CD14-positive monocyte (primary cell): ENCODE results near the gene PRICKLE4. TPM values are rescaled to one million over a fixed set of nuclear protein-coding genes. Genes with fewer than 3 reads are reported as not detected.

Source experiments
- DNase-seq, 3 donors: peaks; one replicate each; pipeline ENCODE4 v3.0.0-alpha.2; 2011 to 2022
- H2AFZ ChIP-seq: 2 replicates; pipeline ENCODE4 v1.6.0; 2012; ENCODE audit warnings: mild to moderate bottlenecking, low read depth, low read length, inconsistent platforms; ENCODE audit not compliant: insufficient read depth, poor library complexity, severe bottlenecking
- H3K27ac ChIP-seq, 2 donors: 1 replicate in 1 of 2; 2 replicates in 1 of 2; pipeline ENCODE4 v1.5.1; 2012 to 2013; ENCODE audit warnings: low read length in 2 of 2, control low read depth in 1 of 2, inconsistent platforms in 1 of 2, low read depth in 1 of 2, mild to moderate bottlenecking in 1 of 2
- H3K27me3 ChIP-seq, 2 donors: one replicate each; pipeline versions ENCODE4 v1.6.0 to v1.6.1; 2011 to 2013; ENCODE audit warnings: low read length in 2 of 2; ENCODE audit not compliant: control insufficient read depth in 2 of 2, insufficient read depth in 2 of 2
- H3K36me3 ChIP-seq, 2 donors: replicated peaks in 1 of 2; 1 replicate in 1 of 2; 2 replicates in 1 of 2; pipeline versions ENCODE4 v1.5.1 to v1.6.1; 2012 to 2013; ENCODE audit warnings: low read length in 2 of 2, control low read depth in 1 of 2, inconsistent platforms in 1 of 2, mild to moderate bottlenecking in 1 of 2; ENCODE audit not compliant: insufficient read depth in 2 of 2, control insufficient read depth in 1 of 2
- H3K4me1 ChIP-seq, 2 donors: 1 replicate in 1 of 2; 2 replicates in 1 of 2; pipeline versions ENCODE4 v1.5.1 to v1.6.1; 2012 to 2013; ENCODE audit warnings: low read length in 2 of 2, control low read depth in 1 of 2, inconsistent platforms in 1 of 2, mild to moderate bottlenecking in 1 of 2, moderate library complexity in 1 of 2; ENCODE audit not compliant: insufficient read depth in 2 of 2, control insufficient read depth in 1 of 2
- H3K4me2 ChIP-seq: replicated peaks from 2 replicates; pipeline ENCODE3; 2012; ENCODE audit warnings: low read length, moderate library complexity, mild to moderate bottlenecking; ENCODE audit not compliant: poor library complexity, severe bottlenecking; ENCODE audit errors: extremely low read depth
- H3K4me3 ChIP-seq, 3 experiments: fragments of 200-600 bp in 1 of 3; sonication (generic) in 1 of 3; replicated peaks in 1 of 3; 1 replicate in 2 of 3; 2 replicates in 1 of 3; pipeline ENCODE4 v1.5.1; 2011 to 2013; ENCODE audit warnings: low read length in 3 of 3, mild to moderate bottlenecking in 3 of 3, control low read depth in 2 of 3, low read depth in 2 of 3, inconsistent platforms in 1 of 3, moderate library complexity in 1 of 3
- H3K79me2 ChIP-seq: 2 replicates; pipeline ENCODE4 v1.6.0; 2012; ENCODE audit warnings: mild to moderate bottlenecking, control low read depth, inconsistent platforms, low read length, moderate library complexity; ENCODE audit not compliant: insufficient read depth
- H3K9ac ChIP-seq: 2 replicates; pipeline ENCODE4 v1.6.0; 2017; ENCODE audit warnings: low read length, mild to moderate bottlenecking; ENCODE audit not compliant: insufficient read depth, poor library complexity, severe bottlenecking
- H3K9me3 ChIP-seq, 2 donors: replicated peaks in 1 of 2; 1 replicate in 1 of 2; 2 replicates in 1 of 2; pipeline versions ENCODE4 v1.5.1 to v1.6.1; 2012 to 2013; ENCODE audit warnings: low read length in 2 of 2, control low read depth in 1 of 2; ENCODE audit not compliant: control insufficient read depth in 1 of 2, insufficient read depth in 1 of 2
- H4K20me1 ChIP-seq: 2 replicates; pipeline ENCODE4 v1.6.0; 2012; ENCODE audit warnings: mild to moderate bottlenecking, low read length, control low read depth, moderate library complexity; ENCODE audit not compliant: insufficient read depth
- H3K27ac Mint-ChIP-seq, 7 donors: one replicate each; pipeline ENCODE4 v1.8.0; 2020; ENCODE audit warnings: mild to moderate bottlenecking in 7 of 7, mixed read lengths in 7 of 7, moderate library complexity in 6 of 7, inconsistent platforms in 2 of 7
- H3K27me3 Mint-ChIP-seq, 3 donors: one replicate each; pipeline ENCODE4 v1.8.0; 2021 to 2022; ENCODE audit warnings: low read depth in 3 of 3, mild to moderate bottlenecking in 3 of 3, mixed read lengths in 3 of 3, moderate library complexity in 3 of 3, inconsistent platforms in 1 of 3
- H3K36me3 Mint-ChIP-seq, 2 donors: one replicate each; pipeline ENCODE4 v1.8.0; 2020; ENCODE audit warnings: mixed read lengths in 2 of 2, inconsistent platforms in 1 of 2, mild to moderate bottlenecking in 1 of 2
- H3K4me1 Mint-ChIP-seq: one replicate; pipeline ENCODE4 v1.8.0; 2020; ENCODE audit warnings: mild to moderate bottlenecking, mixed read lengths
- H3K4me3 Mint-ChIP-seq, 2 donors: one replicate each; pipeline ENCODE4 v1.8.0; 2020; ENCODE audit warnings: mild to moderate bottlenecking in 2 of 2, mixed read lengths in 2 of 2, moderate library complexity in 1 of 2
- H3K9me3 Mint-ChIP-seq, 7 donors: one replicate each; pipeline ENCODE4 v1.8.0; 2020 to 2022; ENCODE audit warnings: mixed read lengths in 7 of 7, mild to moderate bottlenecking in 6 of 7, moderate library complexity in 6 of 7, inconsistent platforms in 2 of 7
- CTCF ChIP-seq: fragments of 200-600 bp; IDR thresholded peaks from one replicate; pipeline ENCODE4 v1.8.0; 2022; ENCODE audit warnings: antibody characterized with exemption, mild to moderate bottlenecking
- WGBS: methylation state at CpG from one replicate; pipeline ENCODE4 v1.1.5; 2013; ENCODE audit warnings: missing lambda C conversion rate; ENCODE audit not compliant: insufficient coverage; 5-methylcytosine and 5-hydroxymethylcytosine counted together
- intact Hi-C, 2 donors: fragments of 100-400 bp; cut with micrococcal nuclease; formaldehyde crosslinking; loops; one replicate each; pipeline versions ENCODE4 v1.15.0 to v1.15.1; 2023
- polyA plus RNA-seq, 3 donors: library from polyadenylated mRNA; depleted of rRNA in 1 of 3; unstranded in 2 of 3; stranded (reverse) in 1 of 3; fragments of 300-500 nt in 2 of 3; fragments of >200 nt in 1 of 3; fragmentation: Illumina TruSeq in 2 of 3; gene quantifications; 1 replicate in 2 of 3; 2 replicates in 1 of 3; pipeline ENCODE4 v1.2.3, GENCODE V29; 2012 to 2021

PRICKLE4 gene
- polyA plus RNA-seq, 3 donors, result 0.88 TPM; not detected in 2

DNA sequence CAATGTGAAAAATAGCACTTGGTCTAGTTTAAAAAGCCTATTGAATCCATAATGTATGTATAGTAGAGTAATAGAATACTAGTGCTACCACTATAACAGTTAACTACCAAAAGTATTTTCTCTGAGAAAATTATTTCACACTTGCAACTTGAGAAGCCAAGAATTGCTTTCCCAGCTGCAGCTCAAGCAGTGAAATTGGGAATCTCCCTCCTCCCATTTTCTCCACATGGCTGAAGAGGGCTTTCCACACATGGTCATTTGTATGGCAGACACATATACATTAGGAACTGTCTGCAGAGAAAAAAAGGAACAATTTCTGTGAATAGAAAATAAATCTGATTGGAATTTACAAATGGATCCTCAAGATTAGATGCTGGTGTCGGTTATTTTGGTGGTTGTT lies 41.4 kb downstream of the PRICKLE4 start:
- Histone ChIP-seq H3K9me3 (no peaks in the 10 kb centered on the region), H3K27ac (no peak overlapping the region), H3K4me1 (peaks cover 9 to 13% of the 10 kb centered on the region in 2 donors), H3K9ac (no peak overlapping the region), H3K36me3 (no peaks in the 10 kb centered on the region), H3K79me2 (no peaks in the 10 kb centered on the region), H3K27me3 (no peaks in the 10 kb centered on the region), H4K20me1 (no peaks in the 10 kb centered on the region), H3K4me3 (no peak overlapping the region), H2AFZ (no peak overlapping the region), H3K4me2 (no peak overlapping the region)
- Mint-ChIP-seq H3K4me1 (peaks cover 28% of the 10 kb centered on the region), H3K36me3 (peaks cover 2 to 4% of the 10 kb centered on the region in 2 donors), H3K4me3 (no peak overlapping the region), H3K27me3 (no peaks in the 10 kb centered on the region), H3K9me3 (peaks cover 0 to 1% (median 0%) of the 10 kb centered on the region in 7 donors), H3K27ac (no peak overlapping the region)
- WGBS, result 80% methylated on average over 1 of the region's 1 CpG
- TF ChIP-seq CTCF, result no peak
- DNase-seq, result no peak
- intact Hi-C loops, result no loop called here

DNA sequence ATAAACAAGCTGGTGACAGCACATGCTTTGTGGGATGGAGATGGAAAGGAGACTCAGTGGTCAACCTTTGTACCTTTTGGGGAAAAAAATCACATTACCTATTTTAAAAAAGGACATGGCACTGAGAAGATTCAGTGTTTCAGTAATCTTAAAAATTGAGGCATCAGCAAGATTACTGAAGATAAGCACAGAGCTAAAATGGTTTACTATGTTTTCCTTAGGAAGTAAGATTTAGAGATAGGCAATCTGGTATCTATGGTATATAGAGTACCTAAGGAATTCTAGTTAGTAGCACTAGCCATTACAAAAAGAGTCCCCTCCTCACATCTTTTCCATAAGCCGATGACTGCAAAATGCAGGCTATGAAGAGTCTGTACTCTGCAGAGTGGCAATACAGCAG lies 42.6 kb downstream of the PRICKLE4 start:
- H3K36me3 Mint-ChIP-seq, result peaks cover 2 to 4% of the 10 kb centered on the region in 2 donors
- no peaks in the 10 kb centered on the region for H3K79me2 ChIP-seq
- no peak overlapping the region for H3K4me3 ChIP-seq
- no peak for TF ChIP-seq CTCF
- H3K9ac ChIP-seq, result no peak overlapping the region
- intact Hi-C loops, result no loop called here
- no peaks in the 10 kb centered on the region for H3K27me3 Mint-ChIP-seq
- WGBS, result 100% methylated on average over 1 of the region's 1 CpG
- no peaks in the 10 kb centered on the region for H4K20me1 ChIP-seq
- H3K27ac ChIP-seq, result no peak overlapping the region
- no peaks in the 10 kb centered on the region for H3K9me3 ChIP-seq
- no peak overlapping the region for H3K4me2 ChIP-seq
- H3K27me3 ChIP-seq, result no peaks in the 10 kb centered on the region
- no peak overlapping the region for H2AFZ ChIP-seq
- H3K9me3 Mint-ChIP-seq, result no peaks in the 10 kb centered on the region
- no peak overlapping the region for H3K4me3 Mint-ChIP-seq
- no peak overlapping the region for H3K27ac Mint-ChIP-seq
- H3K4me1 ChIP-seq, result peaks cover 9 to 13% of the 10 kb centered on the region in 2 donors
- H3K4me1 Mint-ChIP-seq, result peaks cover 27% of the 10 kb centered on the region
- no peaks in the 10 kb centered on the region for H3K36me3 ChIP-seq
- DNase-seq, result no peak
